Prostate gland (tissue), 2 donors: ENCODE data around the gene C11orf71. TPM values are rescaled to one million over a fixed set of nuclear protein-coding genes. Genes with fewer than 3 reads are reported as not detected.

Experiments
- DNase-seq: peaks from one replicate; pipeline ENCODE4 v3.0.0-alpha.2; 2019; ENCODE audit warnings: low spot score
- H3K27ac ChIP-seq, 2 donors: fragments of 200-600 bp; sonication (generic); 2 replicates each; pipeline ENCODE4 v1.5.1; 2017 to 2019
- H3K27me3 ChIP-seq: fragments of 200-600 bp; sonication (generic); replicated peaks from 2 replicates; pipeline ENCODE4 v1.5.1; 2019; ENCODE audit not compliant: insufficient read depth
- H3K36me3 ChIP-seq, 2 donors: fragments of 200-600 bp; sonication (generic); 1 replicate in 1 of 2; 2 replicates in 1 of 2; pipeline versions ENCODE4 v1.5.1 to v1.8.1; 2017 to 2019
- H3K4me1 ChIP-seq: fragments of 200-600 bp; sonication (generic); replicated peaks from 2 replicates; pipeline ENCODE4 v1.5.1; 2019
- H3K4me3 ChIP-seq, 2 donors: fragments of 200-600 bp; sonication (generic); 2 replicates each; pipeline ENCODE4 v1.5.1; 2017 to 2019
- H3K9me3 ChIP-seq: fragments of 200-600 bp; sonication (generic); 2 replicates; pipeline ENCODE4 v1.5.1; 2017
- POLR2A ChIP-seq: fragments of 450-650 bp; IDR thresholded peaks from one replicate; pipeline ENCODE4 v1.6.1; 2016; ENCODE audit warnings: antibody characterized with exemption, mild to moderate bottlenecking
- POLR2AphosphoS5 ChIP-seq: sonication (generic); formaldehyde crosslinking; IDR thresholded peaks from one replicate; pipeline ENCODE4 v1.6.1; 2017; ENCODE audit warnings: antibody characterized with exemption
- WGBS: methylation state at CpG from one replicate; pipeline ENCODE4 v1.1.5; 2018; 5-methylcytosine and 5-hydroxymethylcytosine counted together
- intact Hi-C: fragments of 100-400 bp; cut with DNase I; formaldehyde crosslinking; loops from one replicate; pipeline ENCODE4 v1.14.2; 2022
- total RNA-seq, 2 donors: library from RNA; depleted of rRNA; stranded (reverse); fragments of >200 nt; gene quantifications; one replicate each; pipeline ENCODE4 v1.1.0, GENCODE V29; 2016
- TF ChIP-seq, protein P1 (sequence below), 4 experiments: fragments of 200-600 bp in 2 of 4; fragments of 450-650 bp in 2 of 4; sonication (generic) in 2 of 4; IDR thresholded peaks; 1 replicate in 3 of 4; 2 replicates in 1 of 4; pipeline ENCODE4 v1.5.1; 2016 to 2019; ENCODE audit warnings: antibody characterized with exemption in 4 of 4, mild to moderate bottlenecking in 2 of 4, moderate library complexity in 2 of 4

Gene C11orf71, protein sequence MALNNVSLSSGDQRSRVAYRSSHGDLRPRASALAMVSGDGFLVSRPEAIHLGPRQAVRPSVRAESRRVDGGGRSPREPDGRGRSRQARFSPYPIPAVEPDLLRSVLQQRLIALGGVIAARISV
- 10 to 100 TPM; 14.4 to 15.3 TPM for total RNA-seq

DNA sequence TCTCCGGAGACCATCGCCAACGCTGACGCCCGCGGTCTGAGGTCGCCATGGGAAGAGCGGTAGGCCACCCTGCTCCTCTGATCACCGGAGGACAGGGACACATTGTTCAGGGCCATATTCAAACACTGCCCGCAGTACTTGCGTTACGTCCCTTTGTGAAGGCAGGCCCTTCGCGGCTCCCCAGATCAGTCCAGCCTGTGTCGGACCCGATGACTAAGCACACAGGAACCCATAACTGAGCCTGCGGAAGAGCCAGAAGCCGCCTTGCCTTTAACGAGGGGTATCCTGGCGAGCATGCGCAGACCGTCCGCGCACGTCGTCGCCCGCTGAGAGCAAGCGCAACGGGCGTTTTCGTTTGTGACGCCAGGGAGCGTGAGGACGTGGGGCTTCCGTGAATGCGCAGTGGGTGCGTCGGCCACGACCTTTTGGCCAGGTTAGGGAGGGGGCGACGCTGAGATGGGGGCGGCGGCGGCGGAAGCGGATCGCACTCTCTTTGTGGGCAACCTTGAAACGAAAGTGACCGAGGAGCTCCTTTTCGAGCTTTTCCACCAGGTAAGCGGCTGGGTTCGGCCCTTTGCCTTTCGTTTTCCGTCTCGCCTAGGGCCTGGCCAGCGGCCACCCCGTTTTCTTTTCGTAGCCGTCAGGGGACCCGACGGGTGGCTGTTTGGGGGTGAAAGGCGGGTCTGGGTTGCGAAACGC lies at the start of gene C11orf71, which contains the start of gene RBM7:
C11orf71 (minus strand) TSS at position 296 of the 699 bp plus-strand sequence; CDS start at position 116, 180 bp downstream.
RBM7 (plus strand) TSS at position 451 of the 699 bp plus-strand sequence; CDS start at position 457, 6 bp downstream.
- peak within 1 kb of the TSS; percentile 92 to 93 for H3K27ac ChIP-seq
- no peaks in the 10 kb centered on the region for H3K27me3 ChIP-seq
- peak; percentile 100 for TF ChIP-seq POLR2AphosphoS5
- TF ChIP-seq POLR2A, result peak; percentile 94
- TF ChIP-seq, protein P1, sequence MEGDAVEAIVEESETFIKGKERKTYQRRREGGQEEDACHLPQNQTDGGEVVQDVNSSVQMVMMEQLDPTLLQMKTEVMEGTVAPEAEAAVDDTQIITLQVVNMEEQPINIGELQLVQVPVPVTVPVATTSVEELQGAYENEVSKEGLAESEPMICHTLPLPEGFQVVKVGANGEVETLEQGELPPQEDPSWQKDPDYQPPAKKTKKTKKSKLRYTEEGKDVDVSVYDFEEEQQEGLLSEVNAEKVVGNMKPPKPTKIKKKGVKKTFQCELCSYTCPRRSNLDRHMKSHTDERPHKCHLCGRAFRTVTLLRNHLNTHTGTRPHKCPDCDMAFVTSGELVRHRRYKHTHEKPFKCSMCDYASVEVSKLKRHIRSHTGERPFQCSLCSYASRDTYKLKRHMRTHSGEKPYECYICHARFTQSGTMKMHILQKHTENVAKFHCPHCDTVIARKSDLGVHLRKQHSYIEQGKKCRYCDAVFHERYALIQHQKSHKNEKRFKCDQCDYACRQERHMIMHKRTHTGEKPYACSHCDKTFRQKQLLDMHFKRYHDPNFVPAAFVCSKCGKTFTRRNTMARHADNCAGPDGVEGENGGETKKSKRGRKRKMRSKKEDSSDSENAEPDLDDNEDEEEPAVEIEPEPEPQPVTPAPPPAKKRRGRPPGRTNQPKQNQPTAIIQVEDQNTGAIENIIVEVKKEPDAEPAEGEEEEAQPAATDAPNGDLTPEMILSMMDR (IDR thresholded peaks at IDR 0.05), result peak in 1 of 4 experiments; percentile 21
- H3K9me3 ChIP-seq, result no peaks in the 10 kb centered on the region
- peak; percentile 96 for DNase-seq
- under 1% methylated on average over 53 of the region's 65 CpGs for WGBS
- intact Hi-C loops, result loop anchor here (5.0 kb wide), 1 partner anchor 37 kb away; the partner anchor contains the start of gene REXO2
- H3K4me3 ChIP-seq, result peak within 1 kb of the TSS; percentile 55 to 84
- H3K36me3 ChIP-seq, result no peaks in the 10 kb centered on the region
- no peaks in the 10 kb centered on the region for H3K4me1 ChIP-seq

DNA sequence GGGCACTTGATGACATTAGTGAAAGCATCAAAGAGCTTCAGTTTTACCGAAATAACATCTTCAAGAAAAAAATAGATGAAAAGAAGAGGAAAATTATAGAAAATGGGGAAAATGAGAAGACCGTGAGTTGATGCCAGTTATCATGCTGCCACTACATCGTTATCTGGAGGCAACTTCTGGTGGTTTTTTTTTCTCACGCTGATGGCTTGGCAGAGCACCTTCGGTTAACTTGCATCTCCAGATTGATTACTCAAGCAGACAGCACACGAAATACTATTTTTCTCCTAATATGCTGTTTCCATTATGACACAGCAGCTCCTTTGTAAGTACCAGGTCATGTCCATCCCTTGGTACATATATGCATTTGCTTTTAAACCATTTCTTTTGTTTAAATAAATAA lies 49.5 kb upstream of the C11orf71 start:
- intact Hi-C loops, result no loop called here
- H3K9me3 ChIP-seq, result no peaks in the 10 kb centered on the region
- TF ChIP-seq, protein P1 (IDR thresholded peaks at IDR 0.05), result no peak
- TF ChIP-seq POLR2A (no peak), POLR2AphosphoS5 (no peak)
- no peaks in the 10 kb centered on the region for H3K27me3 ChIP-seq
- no peak overlapping the region for H3K27ac ChIP-seq
- H3K36me3 ChIP-seq, result peaks cover 0 to 4% of the 10 kb centered on the region in 2 donors
- H3K4me1 ChIP-seq, result no peaks in the 10 kb centered on the region
- WGBS, result 86% methylated on average over 6 of the region's 6 CpGs
- no peak overlapping the region for H3K4me3 ChIP-seq
- no peak for DNase-seq

DNA sequence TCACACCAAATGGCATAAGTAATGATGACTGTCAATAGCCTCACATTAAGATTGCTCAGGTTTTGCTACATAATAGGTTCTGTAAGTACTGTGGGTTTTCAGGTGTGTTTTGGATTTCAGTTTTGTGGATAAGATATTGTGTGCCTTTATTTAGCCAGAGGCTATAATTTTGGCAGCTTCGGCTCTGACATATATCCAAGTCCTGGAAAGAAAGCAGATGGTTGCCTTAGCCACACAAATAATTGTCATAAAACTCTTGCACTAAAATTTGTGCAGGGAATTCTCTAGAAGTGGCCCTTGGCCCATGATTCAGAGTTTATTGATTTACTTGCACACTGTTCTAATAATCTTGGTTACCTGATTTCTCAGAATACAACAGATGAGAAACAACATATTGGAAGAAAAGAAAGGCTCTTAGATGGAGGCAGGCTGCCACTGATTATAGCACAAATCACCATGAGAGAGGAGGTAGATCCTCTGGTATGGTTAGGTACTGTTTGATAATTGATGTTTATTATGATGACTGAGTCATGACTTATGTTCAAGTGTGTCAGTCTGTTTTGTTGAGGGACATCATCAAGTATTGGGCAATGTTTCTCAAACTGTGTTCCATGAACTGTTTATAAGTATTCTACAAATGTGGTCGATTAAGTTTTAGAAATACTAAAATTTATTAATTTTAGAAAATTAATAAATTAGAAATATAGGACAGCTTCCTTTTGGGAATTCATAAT lies 48.6 kb upstream of the C11orf71 start:
- Histone ChIP-seq H3K27ac (no peak overlapping the region), H3K4me1 (no peaks in the 10 kb centered on the region), H3K4me3 (no peak overlapping the region), H3K36me3 (peaks cover 0 to 9% of the 10 kb centered on the region in 2 donors), H3K27me3 (no peaks in the 10 kb centered on the region), H3K9me3 (no peaks in the 10 kb centered on the region)
- intact Hi-C loops, result no loop called here
- DNase-seq, result no peak
- no peak for TF ChIP-seq POLR2A
- no peak for TF ChIP-seq POLR2AphosphoS5
- TF ChIP-seq, protein P1 (IDR thresholded peaks at IDR 0.05), result no peak
- WGBS, result 64% methylated on average over 2 of the region's 2 CpGs

DNA sequence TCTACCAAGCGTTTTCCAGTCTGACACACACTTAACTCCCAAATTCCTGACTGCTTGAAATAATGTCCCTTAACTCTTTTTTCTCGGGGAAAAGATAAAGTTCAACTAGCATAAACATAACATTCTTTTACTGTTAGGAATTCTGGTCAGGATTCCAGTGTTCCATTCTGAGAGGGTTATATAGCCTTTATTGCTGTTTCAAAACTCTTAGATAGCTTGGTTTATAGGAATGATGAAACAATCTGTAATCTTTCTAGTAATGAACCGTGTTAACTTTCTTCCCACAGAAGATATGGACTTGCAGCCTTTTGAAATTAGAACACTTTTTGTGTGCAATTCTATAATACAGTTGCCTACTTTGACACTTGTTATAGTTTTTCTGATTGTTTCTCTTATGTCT lies 47.6 kb upstream of the C11orf71 start:
- no peaks in the 10 kb centered on the region for H3K4me1 ChIP-seq
- no peaks in the 10 kb centered on the region for H3K27me3 ChIP-seq
- H3K4me3 ChIP-seq, result no peak overlapping the region
- intact Hi-C loops, result no loop called here
- 70% methylated on average over 3 of the region's 3 CpGs for WGBS
- no peaks in the 10 kb centered on the region for H3K9me3 ChIP-seq
- peaks cover 0 to 9% of the 10 kb centered on the region in 2 donors for H3K36me3 ChIP-seq
- DNase-seq, result no peak
- TF ChIP-seq, protein P1 (IDR thresholded peaks at IDR 0.05), result no peak
- TF ChIP-seq POLR2A (no peak), POLR2AphosphoS5 (no peak)
- no peak overlapping the region for H3K27ac ChIP-seq
